SK-N-SH treated with all-trans-retinoic acid at 6 μM for 48 hours (cell line): ENCODE measurements around the gene FOXC1.

Source experiments
- ATAC-seq: fragments of 200-7000 bp; cut with Tn5 transposase; 3 replicates; pipeline ENCODE4 v1.9.1; 2020; ENCODE audit warnings: mild to moderate bottlenecking, moderate library complexity
- ARNTL ChIP-seq: fragments of 450-650 bp; formaldehyde crosslinking; IDR thresholded peaks from 2 replicates; pipeline ENCODE4 v1.5.0; 2020; ENCODE audit warnings: low read depth, mild to moderate bottlenecking, moderate library complexity, borderline replicate concordance
- BACH2 ChIP-seq: fragments of 250-450 bp; sonication (Bioruptor Pico); IDR thresholded peaks from 2 replicates; pipeline ENCODE4 v1.9.0; 2021; ENCODE audit warnings: mild to moderate bottlenecking, borderline replicate concordance
- CREB5 ChIP-seq: fragments of 250-450 bp; sonication (Bioruptor Pico); IDR thresholded peaks from 2 replicates; pipeline ENCODE4 v1.5.1; 2020; ENCODE audit warnings: low read depth, mild to moderate bottlenecking, moderate library complexity
- CSDC2 ChIP-seq: fragments of 250-450 bp; sonication (Bioruptor Pico); IDR thresholded peaks from 2 replicates; pipeline ENCODE4 v1.5.0; 2020; ENCODE audit warnings: mild to moderate bottlenecking, moderate library complexity
- GLIS3 ChIP-seq: fragments of 250-450 bp; sonication (Bioruptor Pico); IDR thresholded peaks from 2 replicates; pipeline ENCODE4 v1.5.0; 2020; ENCODE audit warnings: mild to moderate bottlenecking, moderate library complexity
- OSR1 ChIP-seq: fragments of 250-450 bp; sonication (Bioruptor Pico); IDR thresholded peaks from 2 replicates; pipeline ENCODE4 v1.8.0; 2022; ENCODE audit warnings: moderate library complexity, mild to moderate bottlenecking, inconsistent platforms
- POU6F1 ChIP-seq: fragments of 250-450 bp; sonication (Bioruptor Pico); IDR thresholded peaks from 2 replicates; pipeline ENCODE4 v1.8.0; 2021; ENCODE audit warnings: low read depth, mild to moderate bottlenecking, moderate library complexity, borderline replicate concordance
- PPARA ChIP-seq: fragments of 250-450 bp; sonication (Bioruptor Pico); IDR thresholded peaks from 2 replicates; pipeline ENCODE4 v1.5.0; 2020; ENCODE audit warnings: mild to moderate bottlenecking, borderline replicate concordance
- RARB ChIP-seq: fragments of 250-450 bp; sonication (Bioruptor Pico); IDR thresholded peaks from 2 replicates; pipeline ENCODE4 v1.8.0; 2021; ENCODE audit warnings: mild to moderate bottlenecking, moderate library complexity
- SNAI2 ChIP-seq: fragments of 250-450 bp; sonication (Bioruptor Pico); IDR thresholded peaks from 2 replicates; pipeline ENCODE4 v1.5.0; 2020; ENCODE audit warnings: mild to moderate bottlenecking, moderate library complexity
- TOX ChIP-seq: fragments of 250-450 bp; sonication (Bioruptor Pico); IDR thresholded peaks from 2 replicates; pipeline ENCODE4 v1.8.0; 2021; ENCODE audit warnings: mild to moderate bottlenecking, moderate library complexity, borderline replicate concordance
- ZC3H10 ChIP-seq: fragments of 250-450 bp; sonication (Bioruptor Pico); IDR thresholded peaks from 2 replicates; pipeline ENCODE4 v1.5.1; 2021; ENCODE audit warnings: mild to moderate bottlenecking, moderate library complexity
- ZFP30 ChIP-seq: fragments of 450-650 bp; formaldehyde crosslinking; IDR thresholded peaks from 2 replicates; pipeline ENCODE4 v1.5.0; 2022; ENCODE audit warnings: mild to moderate bottlenecking, moderate library complexity
- ZNF565 ChIP-seq: fragments of 450-650 bp; formaldehyde crosslinking; conservative IDR thresholded peaks from 2 replicates; pipeline ENCODE4 v1.5.0; 2020; ENCODE audit warnings: low read depth, mild to moderate bottlenecking, moderate library complexity
- ZNF70 ChIP-seq: fragments of 450-650 bp; formaldehyde crosslinking; IDR thresholded peaks from 2 replicates; pipeline ENCODE4 v1.5.0; 2020; ENCODE audit warnings: mild to moderate bottlenecking, moderate library complexity
- ZNF8 ChIP-seq: fragments of 450-650 bp; formaldehyde crosslinking; IDR thresholded peaks from 2 replicates; pipeline ENCODE4 v1.5.0; 2020; ENCODE audit warnings: mild to moderate bottlenecking, moderate library complexity
- TF ChIP-seq, protein P1 (sequence below): fragments of 250-450 bp; sonication (Bioruptor Pico); IDR thresholded peaks from 2 replicates; pipeline ENCODE4 v1.8.0; 2020; ENCODE audit warnings: mild to moderate bottlenecking, moderate library complexity, borderline replicate concordance
- TF ChIP-seq, protein P2 (sequence below): fragments of 250-450 bp; sonication (Bioruptor Pico); IDR thresholded peaks from 2 replicates; pipeline ENCODE4 v1.5.0; 2020; ENCODE audit warnings: mild to moderate bottlenecking, moderate library complexity
- TF ChIP-seq, protein P3 (sequence below): fragments of 250-450 bp; sonication (Bioruptor Pico); IDR thresholded peaks from 2 replicates; pipeline ENCODE4 v1.5.1; 2021; ENCODE audit warnings: mild to moderate bottlenecking, moderate library complexity

The FOXC1 gene

DNA sequence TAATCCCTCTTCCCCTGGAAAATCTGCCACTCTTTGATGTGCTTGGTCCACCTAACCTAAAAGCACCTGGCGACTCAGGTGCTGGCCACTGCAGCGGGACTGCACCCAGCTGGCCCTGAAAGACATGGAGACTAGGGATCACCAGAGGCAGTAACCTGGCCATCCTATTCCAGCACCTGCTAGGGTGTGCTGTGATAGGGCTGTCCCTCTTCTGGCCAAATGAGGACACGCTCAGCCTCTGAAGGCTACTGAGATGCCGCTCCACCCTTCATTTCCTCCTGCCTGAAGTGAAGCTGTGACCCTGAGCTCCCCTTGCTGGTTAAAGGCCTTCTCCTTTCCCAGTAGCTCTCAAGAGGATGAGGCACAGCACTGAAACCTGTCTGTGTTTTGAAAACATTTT lies 24.4 kb downstream of the FOXC1 start:
- no peak for ATAC-seq

DNA sequence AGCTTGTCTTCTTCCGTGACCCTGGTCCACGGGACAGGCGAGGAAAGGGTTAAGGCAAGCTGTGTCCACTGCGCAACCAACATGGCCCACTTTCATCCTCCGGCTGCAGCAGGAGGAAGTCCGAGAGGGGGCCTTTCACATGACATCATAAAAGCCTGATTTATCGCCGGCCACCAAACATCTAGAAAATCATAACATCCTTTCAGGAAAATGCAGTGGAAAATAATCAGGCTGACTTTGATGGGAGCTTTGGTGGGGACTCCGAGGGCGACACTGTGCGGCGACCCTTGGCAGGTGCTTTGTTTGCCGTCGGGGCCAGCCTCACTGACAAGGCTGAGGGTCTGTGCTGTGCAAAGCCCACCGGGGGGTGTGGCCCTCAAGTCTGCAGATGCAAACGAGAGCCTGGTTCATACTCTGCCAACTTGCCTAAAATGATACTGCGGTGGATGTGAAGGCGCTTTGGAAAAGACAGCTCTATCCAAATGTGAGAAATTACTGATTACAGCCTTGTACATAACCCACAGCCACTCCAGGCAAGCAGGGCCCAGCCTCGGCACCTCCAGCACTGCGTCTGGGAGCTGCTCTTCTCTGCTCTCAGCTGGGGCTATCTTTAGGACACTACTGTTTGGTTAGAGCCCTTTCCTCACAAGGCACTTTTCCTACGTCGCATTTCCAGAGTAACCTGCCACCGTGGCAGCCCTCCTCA lies 25.7 kb downstream of the FOXC1 start:
- TF ChIP-seq, protein P1, sequence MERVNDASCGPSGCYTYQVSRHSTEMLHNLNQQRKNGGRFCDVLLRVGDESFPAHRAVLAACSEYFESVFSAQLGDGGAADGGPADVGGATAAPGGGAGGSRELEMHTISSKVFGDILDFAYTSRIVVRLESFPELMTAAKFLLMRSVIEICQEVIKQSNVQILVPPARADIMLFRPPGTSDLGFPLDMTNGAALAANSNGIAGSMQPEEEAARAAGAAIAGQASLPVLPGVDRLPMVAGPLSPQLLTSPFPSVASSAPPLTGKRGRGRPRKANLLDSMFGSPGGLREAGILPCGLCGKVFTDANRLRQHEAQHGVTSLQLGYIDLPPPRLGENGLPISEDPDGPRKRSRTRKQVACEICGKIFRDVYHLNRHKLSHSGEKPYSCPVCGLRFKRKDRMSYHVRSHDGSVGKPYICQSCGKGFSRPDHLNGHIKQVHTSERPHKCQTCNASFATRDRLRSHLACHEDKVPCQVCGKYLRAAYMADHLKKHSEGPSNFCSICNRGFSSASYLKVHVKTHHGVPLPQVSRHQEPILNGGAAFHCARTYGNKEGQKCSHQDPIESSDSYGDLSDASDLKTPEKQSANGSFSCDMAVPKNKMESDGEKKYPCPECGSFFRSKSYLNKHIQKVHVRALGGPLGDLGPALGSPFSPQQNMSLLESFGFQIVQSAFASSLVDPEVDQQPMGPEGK (CRISPR knock-in tag), result no peak
- TF ChIP-seq TOX (CRISPR knock-in tag), result no peak
- TF ChIP-seq CSDC2, result no peak
- TF ChIP-seq, all 23 proteins: peak for 0

More for the DNA sequence above, 24.4 kb downstream of the FOXC1 start:
- TF ChIP-seq PPARA (CRISPR knock-in tag) (no peak), POU6F1 (CRISPR knock-in tag) (no peak), SNAI2 (no peak), ZC3H10 (no peak), BACH2 (CRISPR knock-in tag) (no peak), ZNF70 (no peak), TOX (CRISPR knock-in tag) (no peak), CSDC2 (no peak), OSR1 (CRISPR knock-in tag) (no peak), CREB5 (CRISPR knock-in tag) (no peak)
- TF ChIP-seq, protein P2, sequence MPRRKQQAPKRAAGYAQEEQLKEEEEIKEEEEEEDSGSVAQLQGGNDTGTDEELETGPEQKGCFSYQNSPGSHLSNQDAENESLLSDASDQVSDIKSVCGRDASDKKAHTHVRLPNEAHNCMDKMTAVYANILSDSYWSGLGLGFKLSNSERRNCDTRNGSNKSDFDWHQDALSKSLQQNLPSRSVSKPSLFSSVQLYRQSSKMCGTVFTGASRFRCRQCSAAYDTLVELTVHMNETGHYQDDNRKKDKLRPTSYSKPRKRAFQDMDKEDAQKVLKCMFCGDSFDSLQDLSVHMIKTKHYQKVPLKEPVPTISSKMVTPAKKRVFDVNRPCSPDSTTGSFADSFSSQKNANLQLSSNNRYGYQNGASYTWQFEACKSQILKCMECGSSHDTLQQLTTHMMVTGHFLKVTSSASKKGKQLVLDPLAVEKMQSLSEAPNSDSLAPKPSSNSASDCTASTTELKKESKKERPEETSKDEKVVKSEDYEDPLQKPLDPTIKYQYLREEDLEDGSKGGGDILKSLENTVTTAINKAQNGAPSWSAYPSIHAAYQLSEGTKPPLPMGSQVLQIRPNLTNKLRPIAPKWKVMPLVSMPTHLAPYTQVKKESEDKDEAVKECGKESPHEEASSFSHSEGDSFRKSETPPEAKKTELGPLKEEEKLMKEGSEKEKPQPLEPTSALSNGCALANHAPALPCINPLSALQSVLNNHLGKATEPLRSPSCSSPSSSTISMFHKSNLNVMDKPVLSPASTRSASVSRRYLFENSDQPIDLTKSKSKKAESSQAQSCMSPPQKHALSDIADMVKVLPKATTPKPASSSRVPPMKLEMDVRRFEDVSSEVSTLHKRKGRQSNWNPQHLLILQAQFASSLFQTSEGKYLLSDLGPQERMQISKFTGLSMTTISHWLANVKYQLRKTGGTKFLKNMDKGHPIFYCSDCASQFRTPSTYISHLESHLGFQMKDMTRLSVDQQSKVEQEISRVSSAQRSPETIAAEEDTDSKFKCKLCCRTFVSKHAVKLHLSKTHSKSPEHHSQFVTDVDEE (CRISPR knock-in tag), result no peak
- TF ChIP-seq, protein P1 (CRISPR knock-in tag), result no peak

DNA sequence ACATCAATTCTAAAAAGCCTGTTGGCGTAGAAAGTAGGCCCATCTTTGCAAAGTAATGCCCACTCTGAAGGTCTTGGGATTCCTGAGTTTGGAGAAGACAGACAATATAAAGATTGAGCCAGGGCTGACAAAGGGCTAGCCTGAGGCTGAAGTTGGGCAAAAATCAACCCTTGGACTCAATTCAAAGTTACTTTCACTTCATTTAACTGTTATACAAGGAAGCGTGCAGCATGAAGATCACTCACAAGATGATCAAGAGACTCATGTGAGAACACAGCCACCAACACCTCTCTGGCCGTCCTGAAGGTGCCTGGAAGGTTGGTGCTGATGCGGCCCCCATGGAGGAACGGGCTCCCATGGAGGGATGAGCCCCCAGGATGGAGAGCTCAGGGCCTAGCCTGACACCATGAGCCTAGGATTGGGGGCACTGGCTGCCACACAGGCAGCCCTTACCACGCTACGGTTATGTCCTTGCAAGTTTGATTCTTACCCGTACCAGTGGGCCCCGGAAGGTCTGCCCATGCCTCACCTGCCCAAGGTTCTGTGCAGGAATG lies 26.6 kb downstream of the FOXC1 start:
- TF ChIP-seq ARNTL (CRISPR knock-in tag) (no peak), GLIS3 (CRISPR knock-in tag) (no peak), ZNF8 (CRISPR knock-in tag) (no peak), ZNF565 (CRISPR knock-in tag) (no peak), RARB (CRISPR knock-in tag) (no peak), SNAI2 (no peak), TOX (CRISPR knock-in tag) (no peak), ZFP30 (CRISPR knock-in tag) (no peak), CSDC2 (no peak), ZNF70 (no peak), OSR1 (CRISPR knock-in tag) (no peak)
- TF ChIP-seq, protein P3, sequence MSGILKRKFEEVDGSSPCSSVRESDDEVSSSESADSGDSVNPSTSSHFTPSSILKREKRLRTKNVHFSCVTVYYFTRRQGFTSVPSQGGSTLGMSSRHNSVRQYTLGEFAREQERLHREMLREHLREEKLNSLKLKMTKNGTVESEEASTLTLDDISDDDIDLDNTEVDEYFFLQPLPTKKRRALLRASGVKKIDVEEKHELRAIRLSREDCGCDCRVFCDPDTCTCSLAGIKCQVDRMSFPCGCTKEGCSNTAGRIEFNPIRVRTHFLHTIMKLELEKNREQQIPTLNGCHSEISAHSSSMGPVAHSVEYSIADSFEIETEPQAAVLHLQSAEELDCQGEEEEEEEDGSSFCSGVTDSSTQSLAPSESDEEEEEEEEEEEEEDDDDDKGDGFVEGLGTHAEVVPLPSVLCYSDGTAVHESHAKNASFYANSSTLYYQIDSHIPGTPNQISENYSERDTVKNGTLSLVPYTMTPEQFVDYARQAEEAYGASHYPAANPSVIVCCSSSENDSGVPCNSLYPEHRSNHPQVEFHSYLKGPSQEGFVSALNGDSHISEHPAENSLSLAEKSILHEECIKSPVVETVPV (CRISPR knock-in tag), result no peak
- TF ChIP-seq, protein P2 (CRISPR knock-in tag), result no peak
- TF ChIP-seq, protein P1 (CRISPR knock-in tag), result no peak
- ATAC-seq, result no peak

More for the DNA sequence above, 25.7 kb downstream of the FOXC1 start:
- ATAC-seq, result no peak
